NCI-H2196 (cell line): ENCODE data around the gene RETREG1.

Experiments
- DNase-seq: peaks from one replicate; lab custom pipeline; 2025; ENCODE audit not compliant: unreplicated experiment; lab: John Stamatoyannopoulos, UW

Gene RETREG1

DNA sequence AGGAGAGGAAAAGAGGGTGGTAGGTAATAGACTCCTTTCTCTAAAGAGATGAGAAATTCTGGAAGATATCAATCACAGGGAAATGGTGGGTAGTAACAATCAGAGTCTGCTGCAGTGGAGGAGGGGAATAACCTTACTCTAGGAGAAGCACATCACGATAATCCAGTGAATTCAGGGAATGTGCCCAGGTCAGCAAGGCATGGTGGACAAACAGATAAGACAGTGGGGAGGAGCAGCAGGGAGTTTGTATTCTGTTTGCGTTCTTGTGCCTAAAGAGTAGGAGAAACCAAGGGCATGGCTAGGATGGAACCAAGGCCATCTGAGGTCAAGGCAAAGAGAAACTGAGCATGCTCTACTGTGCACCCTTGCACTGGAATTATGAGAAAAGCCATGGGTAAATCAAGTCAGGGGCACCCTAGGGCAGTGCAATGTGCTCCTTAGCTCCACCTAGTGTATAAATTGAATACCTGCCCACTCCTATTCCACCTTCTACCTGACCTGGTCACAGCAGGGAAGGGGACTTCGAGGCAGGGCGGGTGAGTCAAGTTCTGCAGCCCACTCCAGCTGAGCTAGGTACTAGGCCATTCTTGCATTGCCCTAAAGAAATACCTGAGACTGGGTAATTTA lies 31.6 kb downstream of the RETREG1 start:
- no peak for DNase-seq

DNA sequence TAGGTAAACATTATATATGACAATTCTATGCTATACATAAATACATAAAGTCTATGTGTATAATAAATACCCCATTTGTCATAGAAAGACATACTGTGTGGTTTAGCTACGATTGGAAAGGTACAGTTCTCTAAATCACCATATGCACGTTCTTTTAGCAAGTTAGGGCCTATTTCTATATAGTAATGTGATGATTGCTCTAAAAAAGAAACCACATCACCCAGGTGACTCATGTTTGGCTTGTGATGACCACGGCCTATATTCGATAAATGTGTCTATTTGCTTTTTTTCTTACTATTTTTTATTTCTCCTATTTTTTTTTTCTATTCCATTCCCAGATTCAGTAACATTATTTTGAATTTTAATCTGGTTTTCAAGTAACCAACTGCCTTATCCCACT lies 34.7 kb downstream of the RETREG1 start:
- no peak for DNase-seq

DNA sequence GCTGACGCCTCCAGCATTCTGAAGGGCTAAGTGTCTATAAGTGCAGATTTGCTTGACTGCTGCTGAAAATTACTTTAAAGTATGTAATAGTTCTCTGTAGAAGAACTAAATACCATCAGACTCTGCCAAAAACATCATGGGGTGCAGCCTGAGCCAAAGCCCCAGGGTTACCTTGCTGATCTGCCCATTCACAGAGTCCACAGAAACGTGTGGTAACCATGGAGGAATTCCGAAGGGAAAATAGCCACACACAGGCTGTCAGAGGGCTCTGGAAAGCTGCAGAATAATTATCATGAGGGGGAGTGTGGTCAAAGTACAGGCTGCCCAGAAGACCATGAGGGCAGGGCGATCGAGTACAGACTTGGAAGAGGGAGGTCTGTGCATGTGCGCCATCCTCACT lies 36.4 kb downstream of the RETREG1 start:
- no peak for DNase-seq

DNA sequence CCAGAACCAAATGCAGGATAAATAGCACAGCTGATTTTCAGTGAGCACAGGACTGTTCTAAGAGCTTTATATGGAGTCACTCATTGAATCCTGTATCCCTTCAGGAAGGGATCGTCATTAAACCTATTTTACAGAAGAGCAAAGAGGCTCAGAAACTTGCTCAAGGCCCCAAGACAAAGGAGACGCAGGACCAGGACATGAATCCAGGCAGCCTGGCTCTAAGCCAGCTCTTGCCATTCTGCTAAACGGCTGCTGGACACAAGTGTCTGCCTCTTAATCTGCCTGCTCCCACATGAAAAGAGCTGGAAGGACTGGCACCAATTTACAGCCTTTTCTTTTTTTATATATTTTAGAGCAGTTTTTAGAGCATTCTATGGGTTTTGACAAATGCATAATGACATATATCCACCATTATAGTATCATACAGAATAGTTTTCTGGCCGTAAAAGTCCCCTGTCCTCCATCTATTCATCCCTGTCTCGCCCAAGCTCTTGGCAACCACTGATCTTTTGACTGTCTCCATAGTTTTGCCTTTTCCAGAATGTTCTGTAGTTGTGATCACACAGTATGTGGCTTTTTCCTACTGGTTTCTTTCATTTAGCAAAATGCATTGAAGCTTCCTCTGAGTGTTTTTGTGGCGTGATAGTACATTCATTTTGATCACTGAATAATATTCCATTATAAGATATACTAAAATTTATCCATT lies 37.5 kb downstream of the RETREG1 start:
- DNase-seq: no peak

DNA sequence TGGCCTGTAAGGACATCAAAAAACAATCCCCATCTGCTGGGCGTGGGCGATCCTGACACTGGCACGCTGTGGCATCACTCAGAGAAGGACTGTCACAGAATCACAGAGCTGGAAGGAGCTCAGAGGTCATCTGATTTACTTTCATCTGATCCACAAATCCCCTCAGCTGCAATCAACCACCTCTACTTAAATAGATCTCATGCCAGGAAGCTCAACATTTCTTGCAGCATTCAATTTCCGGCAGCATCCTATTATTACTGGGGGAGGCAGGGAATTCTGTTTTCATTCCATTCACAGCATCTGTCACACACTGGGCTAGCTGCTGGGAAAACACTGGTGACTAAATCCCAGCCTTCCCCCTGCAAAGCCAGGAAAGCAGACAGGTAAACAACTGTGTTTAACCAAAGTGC lies 38.3 kb downstream of the RETREG1 start:
- no peak for DNase-seq

DNA sequence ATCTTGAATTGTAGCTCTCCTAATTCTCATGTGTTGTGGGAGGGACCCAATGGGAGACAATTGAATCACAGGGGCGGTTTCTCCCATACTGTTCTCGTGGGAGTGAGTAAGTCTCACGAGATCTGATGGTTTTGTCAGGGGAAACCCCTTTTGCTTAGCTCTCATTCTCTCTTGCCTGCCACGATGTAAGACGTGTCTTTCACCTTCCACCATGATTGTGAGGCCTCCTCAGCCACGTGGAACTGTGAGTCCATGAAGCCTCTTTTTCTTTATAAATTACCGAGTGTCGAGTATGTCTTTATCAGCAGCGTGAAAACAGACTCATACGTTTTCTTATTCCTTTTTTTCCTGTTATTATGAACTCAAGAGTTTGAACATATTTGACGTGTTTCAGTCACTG lies 39.1 kb downstream of the RETREG1 start:
- DNase-seq: no peak

DNA sequence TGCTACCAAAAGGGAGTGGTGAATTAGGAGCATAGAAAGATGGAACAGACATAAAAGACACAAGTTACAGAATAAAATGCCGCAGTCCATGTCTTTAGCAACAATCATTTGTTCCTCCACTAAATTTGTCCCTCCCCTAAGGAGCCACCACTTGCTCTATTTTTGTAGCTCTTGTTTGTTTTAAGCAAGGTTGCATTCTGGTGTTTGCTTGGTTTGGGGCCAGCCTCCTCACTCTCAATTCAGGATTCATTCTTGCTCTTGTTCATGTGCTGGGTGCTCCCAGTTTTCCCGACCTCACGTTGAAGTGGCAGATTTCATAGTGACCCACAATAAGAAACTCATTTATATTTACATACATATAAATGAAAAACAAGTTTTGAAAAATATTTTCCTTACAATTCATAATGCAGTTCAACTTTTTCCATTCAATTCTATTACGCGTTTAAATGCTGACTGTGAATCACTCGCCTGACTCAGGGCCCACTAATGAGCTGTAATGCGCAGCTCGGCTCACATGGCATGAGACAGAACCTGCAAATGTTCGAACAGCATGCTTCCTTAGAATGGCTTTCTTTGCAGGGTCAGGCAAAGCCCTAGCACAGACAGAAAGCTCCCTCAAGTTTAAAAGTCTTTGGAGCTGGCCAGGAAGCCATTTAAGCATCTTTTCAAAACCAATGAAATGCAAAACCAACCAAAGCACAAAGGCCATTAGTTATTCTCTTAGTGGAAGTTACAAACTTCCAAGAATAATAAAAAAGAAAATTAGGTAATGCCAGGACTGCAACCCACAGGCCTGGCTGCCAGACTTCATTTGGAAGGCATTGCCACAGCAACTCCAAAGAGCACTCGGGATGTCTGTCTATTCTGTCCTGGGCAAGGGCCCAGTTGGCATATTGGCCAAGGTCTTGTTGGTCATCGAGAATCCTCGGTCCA lies 41.7 kb downstream of the RETREG1 start:
- DNase-seq: no peak

DNA sequence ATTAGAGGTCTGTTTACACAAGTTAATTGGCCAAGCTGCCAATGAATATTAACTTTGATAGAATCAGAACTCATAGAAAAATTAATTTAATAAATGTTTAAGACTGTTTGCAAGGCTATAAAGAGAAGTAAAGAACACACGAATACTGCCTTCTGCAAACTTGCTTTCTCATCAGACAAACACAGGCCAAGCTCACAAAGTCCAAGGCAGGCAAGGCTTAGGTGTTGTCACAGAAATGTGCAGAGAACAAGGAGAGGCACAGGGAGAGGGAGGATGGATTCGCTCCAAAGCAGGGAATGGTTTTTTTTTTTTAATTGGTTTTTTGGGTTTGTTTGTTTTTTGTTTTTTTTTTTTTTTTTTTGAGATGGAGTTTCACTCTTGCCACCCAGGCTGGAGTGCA lies 43.4 kb downstream of the RETREG1 start:
- no peak for DNase-seq

DNA sequence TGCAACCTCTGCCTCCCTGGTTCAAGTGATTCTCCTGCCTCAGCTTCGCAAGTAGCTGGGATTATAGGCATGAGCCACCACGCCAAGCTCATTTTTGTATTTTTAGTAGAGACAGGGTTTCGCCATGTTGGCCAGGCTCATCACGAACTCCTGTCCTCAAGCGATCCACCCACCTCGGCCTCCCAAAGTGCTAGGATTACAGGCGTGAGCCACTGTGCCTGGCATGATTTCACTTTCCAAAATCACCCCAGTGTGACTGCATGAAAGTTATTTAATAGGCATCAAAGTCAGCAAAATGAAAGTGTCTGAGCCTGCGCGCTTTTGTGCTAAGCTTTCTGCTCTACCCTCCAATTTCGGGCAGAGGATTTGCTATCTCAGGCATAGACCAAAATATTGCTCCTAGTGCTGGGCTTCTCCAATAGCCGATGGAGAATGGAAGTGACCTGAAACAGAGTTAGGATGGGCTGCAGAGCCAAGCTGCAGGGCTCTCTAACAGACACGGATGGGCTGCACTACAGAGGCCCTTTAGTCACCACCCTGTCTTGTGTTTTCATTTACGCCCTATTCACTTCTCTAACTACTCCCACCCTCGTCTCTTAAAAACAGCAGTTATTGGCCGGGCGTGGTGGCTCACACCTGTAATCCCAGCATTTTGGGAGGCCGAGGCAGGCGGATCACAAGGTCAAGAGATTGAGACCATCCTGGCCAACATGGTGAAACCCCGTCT lies 44.3 kb downstream of the RETREG1 start:
- DNase-seq: no peak

DNA sequence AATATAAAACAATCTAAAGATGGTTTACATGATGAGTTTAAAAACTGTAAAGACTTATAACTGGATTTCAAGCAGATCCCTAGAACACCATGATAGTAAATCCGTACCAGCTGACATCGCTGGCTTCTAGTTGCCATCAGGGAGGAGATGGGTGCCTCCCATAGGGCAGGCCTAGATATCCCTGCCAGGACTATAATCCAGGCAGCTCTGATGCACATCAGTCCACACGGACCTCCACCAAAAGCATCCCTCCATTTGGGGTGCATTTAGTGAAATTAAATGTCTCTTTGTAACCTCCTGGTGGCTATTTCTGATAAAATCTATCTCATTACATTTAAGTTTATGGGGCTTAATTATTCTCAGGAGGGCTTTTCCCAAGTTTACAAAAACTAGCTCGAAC lies 45.8 kb downstream of the RETREG1 start:
- DNase-seq: no peak

DNA sequence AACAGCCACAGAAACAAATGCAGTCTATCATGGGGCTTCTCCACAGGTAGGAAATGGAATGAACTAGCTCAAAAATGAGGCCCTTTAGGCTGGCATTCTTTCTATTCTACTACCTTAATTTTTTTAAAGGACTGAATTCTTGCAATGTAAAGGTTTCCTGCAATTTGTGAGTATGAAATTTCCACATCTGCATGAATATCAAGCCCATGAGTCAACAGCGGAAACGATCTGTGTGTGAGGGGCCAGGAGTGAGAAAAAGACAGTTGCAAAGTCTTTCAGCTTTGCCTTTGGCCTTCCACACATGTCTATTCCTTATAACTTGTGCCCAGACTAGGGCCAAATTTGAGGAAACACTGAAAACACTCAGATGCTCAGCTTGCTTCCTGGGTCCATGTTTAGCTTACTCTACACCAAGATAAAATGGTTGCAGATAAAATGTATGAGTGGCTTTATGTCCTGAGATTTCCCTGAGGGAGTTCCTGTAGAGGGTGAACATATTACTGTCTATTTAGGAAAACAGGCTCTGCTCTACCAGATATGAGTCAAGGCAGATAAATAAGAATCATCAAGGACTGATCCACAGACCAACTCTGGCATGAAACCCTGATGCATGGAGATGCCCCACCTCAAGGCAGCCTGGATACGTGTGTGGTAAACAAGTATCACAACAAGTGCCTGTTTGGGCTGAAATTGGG lies 46.5 kb downstream of the RETREG1 start:
- no peak for DNase-seq

DNA sequence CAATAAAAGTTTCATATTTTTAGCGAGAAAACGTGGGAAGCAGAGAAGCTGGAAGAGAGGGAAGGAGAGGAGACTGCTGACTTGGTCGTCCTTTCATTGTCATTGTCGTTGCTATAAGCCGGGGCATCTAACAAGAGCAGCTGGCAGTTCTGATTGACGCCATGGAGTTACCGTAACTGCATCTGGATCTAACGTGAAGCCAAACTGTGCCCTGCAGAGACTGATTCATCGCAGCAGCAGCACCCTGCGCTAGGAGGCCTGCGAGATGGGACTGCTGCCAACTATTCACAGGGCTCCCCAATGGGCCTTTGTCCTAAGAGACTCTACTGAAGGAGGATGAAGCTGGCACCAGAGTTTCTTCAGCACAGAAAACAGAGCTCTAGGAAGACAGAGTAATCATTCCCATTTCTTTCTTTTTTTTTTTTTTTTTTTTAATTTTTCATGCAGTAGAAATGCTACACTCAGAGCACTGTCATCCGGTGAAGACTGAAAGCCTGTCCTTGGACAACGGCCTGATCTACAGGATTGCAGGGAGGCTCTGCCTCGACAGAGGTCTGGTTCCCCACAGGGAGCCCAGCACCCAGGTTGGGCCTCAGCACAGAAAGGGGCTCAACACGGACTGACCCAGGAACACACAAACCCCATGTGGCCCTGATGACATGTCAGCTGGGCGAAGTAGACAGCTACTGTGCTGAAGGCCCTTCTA lies 47.8 kb downstream of the RETREG1 start:
- no peak for DNase-seq

DNA sequence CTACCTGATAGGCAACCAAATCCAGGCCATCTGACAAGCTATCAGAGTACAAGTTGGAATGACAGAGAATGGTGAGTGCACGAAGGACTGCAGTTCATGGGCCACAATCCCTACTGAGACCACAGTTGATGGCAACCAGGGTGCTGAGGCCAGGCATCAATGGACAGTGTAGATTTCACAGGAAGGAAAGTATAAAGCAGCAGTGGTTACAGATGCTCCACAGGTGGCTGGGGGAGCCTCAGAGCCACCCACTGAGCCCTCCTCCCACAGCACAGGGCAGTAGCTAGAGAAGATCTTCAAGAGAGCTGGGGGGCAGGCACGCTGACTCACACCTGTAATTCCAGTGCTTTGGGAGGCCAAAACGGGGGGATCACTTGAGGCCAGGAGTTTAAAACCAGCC lies 49.4 kb downstream of the RETREG1 start:
- DNase-seq: no peak

DNA sequence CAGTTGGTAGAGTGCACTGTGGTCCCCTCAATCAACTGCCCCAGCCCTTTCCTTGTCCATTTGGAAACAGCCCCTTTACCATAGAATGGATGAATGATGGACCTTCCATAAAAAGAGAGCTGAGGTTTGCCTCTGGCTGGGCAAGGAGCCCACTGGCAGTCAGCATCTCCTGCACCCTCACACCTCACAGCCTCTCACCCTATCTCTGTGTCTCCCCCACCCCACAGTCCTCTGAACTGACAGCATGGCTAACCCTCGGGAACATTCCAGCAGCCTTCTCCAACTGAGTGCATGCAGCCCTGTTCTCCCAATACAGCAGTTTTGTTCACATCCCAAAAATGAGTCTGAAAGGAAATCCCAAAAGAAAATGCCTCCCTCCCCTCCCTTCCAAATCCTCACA lies 51.7 kb downstream of the RETREG1 start:
- no peak for DNase-seq

DNA sequence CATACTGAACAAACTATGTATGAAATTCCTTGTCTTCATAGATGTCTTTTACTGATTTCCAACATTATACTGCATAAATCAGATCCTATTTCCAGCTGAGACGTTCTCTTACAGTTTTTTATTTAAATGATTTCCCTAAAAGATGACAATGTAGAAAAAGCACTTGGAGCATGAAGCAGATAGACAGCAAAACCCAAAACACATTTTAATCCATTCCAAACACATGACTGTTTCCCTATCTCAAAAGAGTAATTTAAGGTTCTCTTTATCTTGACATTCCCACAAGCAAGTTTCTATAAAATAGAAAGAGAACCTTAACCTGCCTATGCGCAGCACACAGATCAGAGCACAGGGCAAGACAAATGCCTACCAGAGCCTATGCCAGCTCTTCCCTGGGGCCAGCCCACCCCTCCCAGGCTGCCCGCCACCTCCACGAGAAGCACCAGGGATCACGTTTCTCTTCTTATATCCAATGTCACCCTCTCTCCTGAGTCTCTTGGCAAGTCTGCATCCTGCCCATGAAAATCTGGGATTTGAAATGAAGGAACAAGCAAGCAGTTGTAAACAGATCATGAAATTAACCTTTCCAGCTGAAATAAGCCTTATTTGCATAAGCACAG lies 52.4 kb downstream of the RETREG1 start:
- DNase-seq: no peak

DNA sequence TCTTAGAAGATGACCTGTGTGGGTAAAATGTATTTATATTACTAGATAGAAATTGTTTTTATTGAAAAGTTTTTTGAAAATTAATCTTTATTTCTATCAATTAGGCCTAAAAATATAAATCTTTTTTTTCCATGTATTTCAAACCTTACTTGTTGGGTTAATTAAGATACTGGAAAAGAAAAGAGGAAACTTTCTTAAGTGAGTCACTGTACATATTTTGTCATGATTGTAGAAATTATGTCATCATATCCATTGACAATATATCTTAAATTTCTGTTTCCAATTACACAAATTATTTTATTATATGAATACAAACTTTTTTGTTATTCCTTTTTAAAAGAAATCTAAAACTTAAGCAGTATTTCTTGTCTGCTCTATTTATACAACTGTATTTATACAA lies 53.1 kb downstream of the RETREG1 start:
- DNase-seq: no peak

DNA sequence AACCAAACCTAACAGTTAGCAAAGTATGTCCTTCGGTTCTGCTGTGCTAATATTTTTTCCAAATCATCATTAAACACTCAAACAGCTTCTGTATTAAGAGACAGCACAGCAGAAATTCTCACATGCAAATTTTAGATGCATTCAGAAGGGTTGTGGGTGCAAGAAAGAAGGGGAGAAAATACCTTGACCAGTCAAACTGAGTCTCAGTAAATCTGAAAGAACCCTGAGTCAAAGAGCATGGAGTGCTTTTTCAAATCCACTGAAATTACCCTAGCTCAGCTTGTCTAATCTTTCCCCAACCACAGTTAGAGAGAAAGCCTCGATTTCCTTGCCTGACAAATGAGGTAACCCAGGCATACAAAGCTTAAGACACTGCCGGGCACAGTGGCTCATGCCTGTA lies 55.1 kb downstream of the RETREG1 start:
- no peak for DNase-seq

DNA sequence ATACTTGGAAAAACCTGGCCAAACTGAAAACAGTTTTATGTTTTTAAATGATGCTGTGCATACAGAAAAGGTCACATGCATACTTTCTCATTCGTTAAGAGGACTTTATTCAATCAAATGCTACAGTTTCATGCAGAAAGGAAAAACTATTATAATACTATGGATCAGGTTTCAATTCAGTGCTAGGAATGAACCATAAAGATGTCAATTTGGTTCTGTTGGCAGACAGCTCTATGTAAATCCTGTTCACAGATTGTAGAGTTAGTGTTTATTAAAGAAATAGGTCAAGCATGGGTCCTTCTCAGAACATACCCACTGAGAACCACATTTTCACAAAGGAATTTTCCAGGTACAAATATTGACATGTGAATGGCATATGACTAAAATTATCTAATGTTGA lies 57.1 kb downstream of the RETREG1 start:
- no peak for DNase-seq

DNA sequence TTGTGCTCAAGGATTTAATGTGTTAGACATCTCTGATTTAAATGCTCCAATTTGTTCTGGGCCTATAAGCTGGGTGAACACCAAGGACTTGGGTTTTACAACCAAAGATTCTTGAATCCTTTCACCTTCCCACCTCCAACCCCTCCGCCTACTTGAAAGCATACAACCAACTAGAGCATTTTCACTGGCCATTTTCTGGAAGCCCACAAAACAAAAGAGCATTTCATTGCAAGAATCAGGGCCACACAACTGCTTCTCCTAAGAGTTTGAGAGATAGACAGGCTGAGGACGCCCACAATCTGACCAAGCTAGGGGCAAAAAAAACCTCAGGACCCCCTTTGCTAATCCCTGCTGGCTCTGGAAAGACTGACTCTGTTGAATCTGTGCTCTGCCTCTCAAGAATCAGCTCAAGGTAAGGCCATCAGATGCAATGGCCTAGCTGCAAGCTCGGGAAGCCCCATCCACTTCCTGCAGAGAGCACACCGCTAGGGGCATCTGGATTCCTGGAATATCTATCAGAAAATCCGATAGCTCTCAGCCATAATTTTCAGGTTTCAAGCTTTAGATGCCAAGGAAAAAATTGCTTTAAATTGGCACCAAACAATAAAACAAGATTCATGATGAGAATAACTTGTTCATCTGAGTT lies 57.7 kb downstream of the RETREG1 start:
- no peak for DNase-seq
